Nephron (organoid): ENCODE results near the gene HELQ.

Experiments used
- H3K27ac Mint-ChIP-seq, 3 experiments: 2 replicates each; pipeline ENCODE4 v1.8.0; 2020; ENCODE audit warnings: mixed read lengths in 3 of 3, mild to moderate bottlenecking in 2 of 3, moderate library complexity in 1 of 3
- H3K27me3 Mint-ChIP-seq: 2 replicates; pipeline ENCODE4 v1.8.0; 2021; ENCODE audit warnings: low read depth, mild to moderate bottlenecking, moderate library complexity, mixed read lengths
- H3K36me3 Mint-ChIP-seq: 2 replicates; pipeline ENCODE4 v1.8.0; 2020; ENCODE audit warnings: low read depth, mixed read lengths
- H3K4me1 Mint-ChIP-seq: 2 replicates; pipeline ENCODE4 v1.8.0; 2020; ENCODE audit warnings: mixed read lengths
- H3K4me3 Mint-ChIP-seq, 3 experiments: 2 replicates each; pipeline ENCODE4 v1.8.0; 2020; ENCODE audit warnings: mild to moderate bottlenecking in 3 of 3, mixed read lengths in 3 of 3, moderate library complexity in 2 of 3
- H3K9me3 Mint-ChIP-seq: 2 replicates; pipeline ENCODE4 v1.8.0; 2020; ENCODE audit warnings: mixed read lengths
- CTCF ChIP-seq, 3 experiments: fragments of 200-600 bp; sonication (generic); IDR thresholded peaks; one replicate each; pipeline ENCODE4 v1.5.0; 2021; ENCODE audit warnings: antibody characterized with exemption in 3 of 3; ENCODE audit not compliant: unreplicated experiment in 3 of 3

The HELQ gene

GRCh38 chr4:83370640-83370906, 85.0 kb downstream of the HELQ start:
- no peak for TF ChIP-seq CTCF (IDR thresholded peaks at IDR 0.05; ENCODE audit: unreplicated experiment in 3 of 3)
- no peaks in the 10 kb centered on the region for H3K27me3 Mint-ChIP-seq
- H3K4me1 Mint-ChIP-seq = no peaks in the 10 kb centered on the region
- no peaks in the 10 kb centered on the region for H3K9me3 Mint-ChIP-seq
- no peaks in the 10 kb centered on the region for H3K36me3 Mint-ChIP-seq
- H3K4me3 Mint-ChIP-seq = no peak overlapping the region
- peak overlapping the region in 1 of 3 experiments; percentile 82 for H3K27ac Mint-ChIP-seq

GRCh38 chr4:83369831-83370639, 85.6 kb downstream of the HELQ start:
- no peak for TF ChIP-seq CTCF (IDR thresholded peaks at IDR 0.05; ENCODE audit: unreplicated experiment in 3 of 3)
- Mint-ChIP-seq H3K36me3 (no peaks in the 10 kb centered on the region), H3K4me3 (no peak overlapping the region), H3K27me3 (peaks cover 3% of the 10 kb centered on the region), H3K27ac (no peak overlapping the region), H3K9me3 (no peaks in the 10 kb centered on the region), H3K4me1 (no peaks in the 10 kb centered on the region)

GRCh38 chr4:83364312-83364711, 91.3 kb downstream of the HELQ start:
- Mint-ChIP-seq H3K4me3 (no peak overlapping the region), H3K9me3 (no peaks in the 10 kb centered on the region)
- no peak for TF ChIP-seq CTCF (IDR thresholded peaks at IDR 0.05; ENCODE audit: unreplicated experiment in 3 of 3)

GRCh38 chr4:83362492-83363329, 92.9 kb downstream of the HELQ start:
- Mint-ChIP-seq H3K36me3 (no peaks in the 10 kb centered on the region), H3K27me3 (peaks cover 3% of the 10 kb centered on the region), H3K27ac (peak overlapping the region in 1 of 3 experiments; percentile 76), H3K4me3 (no peak overlapping the region), H3K9me3 (no peaks in the 10 kb centered on the region), H3K4me1 (no peaks in the 10 kb centered on the region)
- TF ChIP-seq CTCF (IDR thresholded peaks at IDR 0.05; ENCODE audit: unreplicated experiment in 3 of 3) = peak; percentile 12 to 44 (median 20)

More at GRCh38 chr4:83364312-83364711, 91.3 kb downstream of the HELQ start:
- no peaks in the 10 kb centered on the region for H3K36me3 Mint-ChIP-seq
- no peak overlapping the region for H3K27ac Mint-ChIP-seq
- H3K27me3 Mint-ChIP-seq = peaks cover 3% of the 10 kb centered on the region
- no peaks in the 10 kb centered on the region for H3K4me1 Mint-ChIP-seq

- TF ChIP-seq CTCF (IDR thresholded peaks at IDR 0.05; ENCODE audit: unreplicated experiment in 3 of 3) = no peak
- Mint-ChIP-seq H3K4me3 (no peak overlapping the region), H3K36me3 (no peaks in the 10 kb centered on the region), H3K27me3 (peaks cover 3% of the 10 kb centered on the region), H3K4me1 (no peaks in the 10 kb centered on the region), H3K9me3 (peaks cover 1% of the 10 kb centered on the region), H3K27ac (no peak overlapping the region)
These were observed 94.1 kb downstream of the HELQ start for GRCh38 chr4:83361416-83362103.
